ENCODE results near the gene HS6ST3.

- TF ChIP-seq CTCF (IDR thresholded peaks at IDR 0.05; ENCODE audit: low read depth, low read length, poor library complexity, severe bottlenecking) (no peak), EZH2phosphoT487 (IDR thresholded peaks at IDR 0.05; ENCODE audit: borderline replicate concordance, low read length) (no peak)
These were observed 336.3 kb downstream of the HS6ST3 start for GRCh38 chr13:96426167-96426566.

Measured in DOHH2 (cell line).